Mononuclear cell (primary cell): ENCODE data around the gene YTHDC1. TPM values are rescaled to one million over a fixed set of nuclear protein-coding genes. Genes with fewer than 3 reads are reported as not detected.
A peak's percentile ranks its signal among the peaks of the same experiment; 100 is the strongest.
"Not testable (repeated sequence)": the region's sequence is repeated elsewhere in the genome, so short reads cannot be mapped to it uniquely, and the experiment has no call there.

ENCODE experiments used
- H3K27me3 ChIP-seq: 2 replicates; pipeline ENCODE4 v1.6.0; 2011; ENCODE audit warnings: low read length, control low read depth; ENCODE audit not compliant: insufficient read depth
- H3K4me1 ChIP-seq: 2 replicates; pipeline ENCODE4 v1.5.1; 2011; ENCODE audit warnings: mild to moderate bottlenecking, low read length, control low read depth; ENCODE audit not compliant: insufficient read depth
- H3K4me3 ChIP-seq: 2 replicates; pipeline ENCODE4 v1.5.1; 2011; ENCODE audit warnings: mild to moderate bottlenecking, low read length, moderate library complexity
- H3K9me3 ChIP-seq: 2 replicates; pipeline ENCODE4 v1.5.1; 2011; ENCODE audit warnings: low read depth, mild to moderate bottlenecking, control low read depth, low read length
- total RNA-seq: library from RNA; depleted of rRNA; stranded (reverse); fragments of >200 nt; gene quantifications from one replicate; pipeline ENCODE4 v1.2.3, GENCODE V29; 2012

Gene YTHDC1
- total RNA-seq: 283 TPM

GRCh38 chr4:68349649-68350360 lies at the start of gene YTHDC1:
YTHDC1 (minus strand) TSS chr4:68350090; CDS start chr4:68349753, 337 bp downstream.
- peaks cover 6% of the 10 kb centered on the region for H3K27me3 ChIP-seq
- peak within 1 kb of the TSS; percentile 80 for H3K4me3 ChIP-seq
- H3K9me3 ChIP-seq: no peaks in the 10 kb centered on the region
- peaks cover 24% of the 10 kb centered on the region for H3K4me1 ChIP-seq

GRCh38 chr4:68399306-68399705 lies 49.4 kb upstream of the YTHDC1 start:
- Histone ChIP-seq H3K9me3 (no peaks in the 10 kb centered on the region), H3K4me1 (no peaks in the 10 kb centered on the region), H3K4me3 (no peak overlapping the region), H3K27me3 (no peaks in the 10 kb centered on the region)

DNA sequence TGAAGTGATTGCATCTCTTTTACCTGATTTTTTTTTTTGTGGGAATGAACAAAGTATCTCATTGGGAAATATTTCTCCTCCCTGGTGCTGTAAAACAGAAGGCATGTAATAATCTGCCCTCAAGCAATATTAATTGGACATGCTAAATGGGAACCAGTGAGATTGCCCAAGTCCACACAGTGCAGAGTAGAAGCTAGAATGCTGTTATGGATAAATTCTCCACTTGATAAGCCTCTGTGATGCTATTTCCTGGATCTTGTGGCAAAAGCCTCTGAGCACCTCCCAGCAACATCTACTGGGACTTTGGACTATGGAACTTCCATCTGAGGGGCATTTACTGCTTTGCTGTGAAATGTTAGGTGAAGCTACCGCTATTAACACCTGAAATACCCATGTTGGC lies 46.9 kb upstream of the YTHDC1 start:
- Histone ChIP-seq H3K4me1 (no peaks in the 10 kb centered on the region), H3K27me3 (no peaks in the 10 kb centered on the region), H3K4me3 (no peak overlapping the region), H3K9me3 (no peaks in the 10 kb centered on the region)

- no peak overlapping the region for H3K4me3 ChIP-seq
- no peaks in the 10 kb centered on the region for H3K9me3 ChIP-seq
- no peaks in the 10 kb centered on the region for H3K27me3 ChIP-seq
- no peaks in the 10 kb centered on the region for H3K4me1 ChIP-seq
These were observed 41.5 kb upstream of the YTHDC1 start for GRCh38 chr4:68391436-68391835.

GRCh38 chr4:68390205-68390935 lies 40.5 kb upstream of the YTHDC1 start:
- no peaks in the 10 kb centered on the region for H3K27me3 ChIP-seq
- H3K4me1 ChIP-seq: no peaks in the 10 kb centered on the region
- H3K4me3 ChIP-seq: no peak overlapping the region
- no peaks in the 10 kb centered on the region for H3K9me3 ChIP-seq

DNA sequence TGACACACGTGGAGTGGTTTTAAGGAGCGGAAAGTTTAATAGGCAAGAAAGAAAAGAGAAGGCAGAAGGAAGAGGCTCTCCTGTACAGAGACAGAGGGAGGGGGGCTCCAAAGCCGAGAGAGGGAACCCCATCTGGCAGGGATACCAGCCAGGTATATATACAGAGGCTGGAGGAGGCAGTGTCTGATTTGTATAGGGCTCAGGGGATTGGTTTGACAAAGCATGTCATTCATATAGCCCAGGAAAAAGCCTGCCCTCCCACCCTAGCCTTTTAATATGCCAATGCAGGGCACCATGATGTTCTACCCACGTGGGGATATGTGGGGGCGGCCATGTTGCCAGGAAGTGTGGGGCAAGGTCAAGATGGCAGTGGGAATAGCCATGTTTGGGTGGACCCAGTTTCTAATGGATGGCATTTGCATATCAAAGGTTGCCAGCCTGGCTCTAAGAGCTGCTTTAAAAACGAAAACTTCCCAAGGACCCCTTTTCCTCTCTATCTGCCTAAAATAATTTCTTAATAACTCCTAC lies 39.6 kb upstream of the YTHDC1 start:
- not testable (repeated sequence) for H3K4me1 ChIP-seq, H3K9me3 ChIP-seq, H3K27me3 ChIP-seq, H3K4me3 ChIP-seq

- H3K9me3 ChIP-seq: no peaks in the 10 kb centered on the region
- H3K27me3 ChIP-seq: no peaks in the 10 kb centered on the region
- H3K4me1 ChIP-seq: no peaks in the 10 kb centered on the region
- H3K4me3 ChIP-seq: no peak overlapping the region
These were observed 38.5 kb upstream of the YTHDC1 start for GRCh38 chr4:68388347-68388865.

DNA sequence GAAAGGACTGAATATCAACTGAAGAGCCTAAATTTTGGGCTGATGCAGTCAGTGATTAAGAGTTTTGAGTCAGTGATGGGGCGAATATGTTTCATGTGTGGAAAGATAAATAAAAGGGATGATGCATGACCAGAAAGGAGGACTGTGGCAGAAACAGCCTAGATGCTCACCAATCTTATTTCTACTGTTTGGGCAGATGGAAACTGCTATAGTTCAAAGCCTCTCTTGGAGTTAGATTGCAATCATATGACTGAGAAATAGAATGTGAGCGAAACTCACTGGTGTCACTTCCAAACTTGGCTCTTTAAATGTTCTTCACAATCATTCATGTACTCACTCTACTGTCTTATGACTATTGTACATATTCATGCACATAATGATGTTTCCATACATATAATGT lies 35.4 kb upstream of the YTHDC1 start:
- no peaks in the 10 kb centered on the region for H3K9me3 ChIP-seq
- H3K4me1 ChIP-seq: no peaks in the 10 kb centered on the region
- peaks cover 3% of the 10 kb centered on the region for H3K27me3 ChIP-seq
- H3K4me3 ChIP-seq: no peak overlapping the region

- no peak overlapping the region for H3K4me3 ChIP-seq
- H3K9me3 ChIP-seq: no peaks in the 10 kb centered on the region
- H3K4me1 ChIP-seq: no peaks in the 10 kb centered on the region
- H3K27me3 ChIP-seq: peaks cover 3% of the 10 kb centered on the region
These were observed 33.2 kb upstream of the YTHDC1 start for GRCh38 chr4:68383115-68383514.

DNA sequence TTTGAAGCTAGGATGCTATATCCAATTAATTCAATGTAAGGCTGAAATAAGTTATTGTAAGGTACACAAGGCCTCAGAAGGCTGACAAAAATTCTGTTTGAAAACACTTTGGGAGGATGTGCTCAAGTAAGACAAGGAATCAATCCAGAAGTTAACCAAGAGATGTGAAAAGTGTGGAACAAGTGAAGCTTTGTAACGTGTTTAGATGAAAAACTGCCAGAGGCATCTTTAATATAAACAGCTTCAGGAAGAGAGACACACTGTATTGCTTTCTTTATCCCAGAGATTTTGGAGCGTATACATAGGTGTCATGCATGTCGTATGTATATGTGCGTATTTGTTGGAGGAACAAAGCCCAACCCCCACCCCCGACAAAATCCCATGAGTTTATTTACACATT lies 28.3 kb upstream of the YTHDC1 start:
- Histone ChIP-seq H3K4me3 (no peak overlapping the region), H3K27me3 (peaks cover 10% of the 10 kb centered on the region), H3K9me3 (no peaks in the 10 kb centered on the region), H3K4me1 (peaks cover 4% of the 10 kb centered on the region)

GRCh38 chr4:68375667-68376559 lies 26.0 kb upstream of the YTHDC1 start:
- peaks cover 4% of the 10 kb centered on the region for H3K4me1 ChIP-seq
- peaks cover 6% of the 10 kb centered on the region for H3K27me3 ChIP-seq
- H3K9me3 ChIP-seq: no peaks in the 10 kb centered on the region
- H3K4me3 ChIP-seq: no peak overlapping the region

DNA sequence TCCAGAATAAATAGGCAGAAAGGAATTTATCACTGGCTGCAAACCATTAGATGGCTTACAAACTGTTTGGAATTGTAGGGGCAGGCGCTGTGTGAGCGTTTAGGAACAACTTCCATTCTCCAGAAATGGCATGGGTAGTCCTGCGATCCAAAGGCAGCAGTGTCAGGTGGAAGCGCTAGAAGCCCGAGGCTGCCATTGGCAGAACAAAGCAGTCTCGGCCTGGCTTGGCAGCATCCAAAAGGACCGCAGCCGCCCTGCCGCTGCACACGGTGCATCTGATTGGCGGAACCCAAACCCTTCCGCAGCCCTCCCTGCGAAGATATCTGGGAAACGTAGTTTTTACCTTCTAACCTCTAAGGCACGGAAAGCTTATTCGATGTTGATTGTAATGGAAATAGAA lies 23.6 kb upstream of the YTHDC1 start:
- peaks cover 4% of the 10 kb centered on the region for H3K4me1 ChIP-seq
- peaks cover 6% of the 10 kb centered on the region for H3K27me3 ChIP-seq
- H3K9me3 ChIP-seq: no peaks in the 10 kb centered on the region
- no peak overlapping the region for H3K4me3 ChIP-seq

DNA sequence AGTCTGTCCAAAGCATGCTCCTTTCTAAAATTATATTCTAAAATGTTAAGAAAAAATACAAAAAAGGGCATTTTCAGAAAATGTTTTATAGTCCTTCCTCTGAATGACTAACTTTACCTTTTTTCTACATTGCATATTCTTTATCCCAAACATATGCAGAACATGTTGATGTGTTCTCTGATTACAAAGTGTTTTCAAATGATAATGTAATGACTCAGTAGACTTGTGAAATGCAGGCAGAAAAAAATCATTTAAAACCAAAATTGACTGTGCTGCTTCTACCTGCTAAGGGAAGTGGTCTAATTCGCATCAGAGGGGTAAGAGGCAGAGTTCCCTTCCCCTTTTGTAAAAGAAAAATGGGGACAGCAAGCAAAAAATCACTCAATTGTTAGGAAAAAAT lies 22.7 kb upstream of the YTHDC1 start:
- Histone ChIP-seq H3K9me3 (no peaks in the 10 kb centered on the region), H3K4me1 (peaks cover 4% of the 10 kb centered on the region), H3K27me3 (peaks cover 6% of the 10 kb centered on the region), H3K4me3 (no peak overlapping the region)

DNA sequence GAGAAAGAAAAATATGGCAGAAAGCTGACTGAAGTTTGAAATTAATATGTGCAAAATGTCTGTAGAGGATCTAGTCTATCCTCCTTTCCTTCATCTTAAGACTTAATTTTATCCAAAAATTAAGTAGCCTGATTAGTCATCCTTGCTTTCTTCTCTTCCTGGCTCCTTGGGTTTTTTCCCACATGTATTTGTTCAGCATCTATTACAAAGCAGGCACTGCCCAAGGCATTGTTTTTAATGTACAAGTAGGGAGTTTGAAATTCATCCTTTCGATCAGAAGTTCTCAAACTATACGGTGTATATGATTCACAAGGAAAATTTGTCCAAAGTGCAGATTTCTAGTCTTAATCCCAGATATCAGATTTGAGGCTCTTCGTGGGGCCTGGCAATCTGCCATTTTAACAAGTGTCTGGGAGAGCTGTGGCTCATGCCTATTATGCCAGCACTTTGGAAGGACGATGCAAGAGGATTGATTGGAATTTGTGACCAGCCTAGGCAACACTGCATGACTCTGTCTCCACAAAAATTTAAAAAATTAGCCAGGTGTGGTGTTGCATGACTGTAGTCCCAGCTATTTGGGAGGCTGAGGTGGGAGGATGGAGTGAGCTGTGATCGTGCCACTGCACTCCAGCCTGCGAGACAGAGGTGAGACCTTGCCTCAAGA lies 19.4 kb upstream of the YTHDC1 start:
- H3K4me1 ChIP-seq: peaks cover 4% of the 10 kb centered on the region
- H3K27me3 ChIP-seq: peaks cover 3% of the 10 kb centered on the region
- no peak overlapping the region for H3K4me3 ChIP-seq
- H3K9me3 ChIP-seq: no peaks in the 10 kb centered on the region
